ENCODE measurements around the gene VEGFD.

The VEGFD gene

DNA sequence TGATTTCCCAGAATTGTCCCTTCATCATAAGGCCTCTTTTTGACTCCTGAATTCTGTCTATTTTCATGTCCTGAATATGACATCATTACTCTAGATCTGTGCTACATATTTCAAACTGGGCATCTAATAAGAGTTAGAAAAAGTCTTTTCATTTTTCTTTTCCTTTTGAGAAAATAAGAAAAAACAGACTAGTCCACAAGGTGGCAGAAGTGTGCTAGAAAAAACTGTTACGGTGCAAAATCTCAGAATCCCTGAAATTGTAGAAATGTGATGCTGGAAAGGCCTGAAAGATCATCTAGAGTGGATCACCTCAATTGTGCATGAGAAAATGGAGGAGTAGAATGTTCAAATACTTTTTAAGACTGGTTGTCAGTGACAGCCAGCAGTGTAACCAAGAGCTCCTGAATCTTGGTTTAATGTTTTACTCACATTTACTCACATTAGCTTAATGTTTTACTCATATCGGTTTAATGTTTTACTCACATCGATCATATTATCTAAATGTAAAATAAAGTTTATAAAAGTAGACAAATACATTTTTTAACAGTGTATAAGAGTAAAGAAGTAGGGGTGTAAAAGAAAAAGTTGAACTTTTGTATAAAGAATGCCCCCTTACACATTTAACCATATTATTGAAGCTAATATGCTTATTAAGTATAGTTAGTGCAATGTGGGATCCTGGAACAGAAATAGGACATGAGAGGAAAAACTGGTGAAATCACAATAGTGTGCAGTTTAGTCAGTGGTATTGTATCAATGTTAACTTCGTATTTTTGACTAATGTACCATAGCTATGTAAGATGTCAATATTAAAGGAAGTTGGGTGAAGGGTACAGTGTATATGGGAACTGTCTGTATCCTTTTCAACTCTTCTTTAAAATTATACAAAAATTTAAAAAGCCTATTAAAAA, 84.0 kb downstream of the VEGFD start:
- peak in 1 of 14 donors; percentile 13 for DNase-seq

- no peak for DNase-seq
Observed at GRCh38 chrX:15298780-15299179, 85.4 kb downstream of the VEGFD start.

DNA sequence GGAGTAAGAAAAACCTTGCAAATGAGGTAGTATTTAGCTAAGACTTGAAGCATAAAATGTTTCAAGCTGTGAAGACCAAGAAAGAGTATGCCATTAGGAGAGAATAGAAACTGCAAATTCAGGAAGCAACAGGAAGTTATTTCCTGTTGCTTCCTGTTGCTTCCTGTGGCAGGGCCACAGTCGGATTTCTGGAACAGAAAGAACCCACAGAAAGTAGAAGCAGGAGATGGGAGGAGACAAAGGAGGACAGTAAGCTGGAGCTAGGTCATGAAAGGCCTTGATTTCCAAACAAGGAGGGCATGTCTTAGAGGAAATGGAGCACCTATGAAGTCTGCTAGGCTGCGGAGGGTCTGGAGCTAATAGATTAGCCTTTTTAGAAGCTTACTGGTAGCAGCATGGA, 86.0 kb downstream of the VEGFD start:
- no peak for DNase-seq
